ENCODE measurements around the gene SCN1A. TPM values are rescaled to one million over a fixed set of nuclear protein-coding genes. Genes with fewer than 3 reads are reported as not detected.

Gene SCN1A
- total RNA-seq, 1 experiment from 2014 or later = 1.6 TPM

DNA sequence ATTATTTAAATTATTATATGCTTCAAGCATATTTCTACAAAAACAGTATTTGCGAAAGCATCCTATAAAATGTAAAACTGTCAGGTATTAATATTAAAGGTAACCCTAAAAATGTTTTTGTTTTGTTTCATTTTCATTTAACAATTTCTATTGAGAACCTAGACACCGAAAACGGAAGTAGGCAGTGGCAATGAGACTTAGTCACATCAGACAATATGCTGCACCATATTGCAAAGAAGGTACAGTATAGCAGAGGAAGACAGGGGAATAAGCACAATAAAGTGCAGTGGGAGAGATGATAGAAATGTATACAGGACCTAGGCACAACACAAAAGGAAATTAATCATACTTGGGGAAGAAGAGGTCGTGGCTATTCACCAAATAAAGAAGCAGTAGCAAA, 12.2 kb downstream of the SCN1A start:
- Mint-ChIP-seq H3K4me1 (no peaks in the 10 kb centered on the region), H3K9me3 (peaks cover 11% of the 10 kb centered on the region), H3K27ac (no peak overlapping the region), H3K36me3 (peaks cover 3% of the 10 kb centered on the region; the same call in 1 of the 2 replicates), H3K27me3 (ENCODE audit: low read depth) (no peaks in the 10 kb centered on the region), H3K4me3 (no peak overlapping the region)
- ChIA-PET CTCF (no interaction called here), POLR2A (no interaction called here)
- DNase-seq (ENCODE audit: low spot score) (no peak), ATAC-seq (no peak)
- TF ChIP-seq, protein P1, sequence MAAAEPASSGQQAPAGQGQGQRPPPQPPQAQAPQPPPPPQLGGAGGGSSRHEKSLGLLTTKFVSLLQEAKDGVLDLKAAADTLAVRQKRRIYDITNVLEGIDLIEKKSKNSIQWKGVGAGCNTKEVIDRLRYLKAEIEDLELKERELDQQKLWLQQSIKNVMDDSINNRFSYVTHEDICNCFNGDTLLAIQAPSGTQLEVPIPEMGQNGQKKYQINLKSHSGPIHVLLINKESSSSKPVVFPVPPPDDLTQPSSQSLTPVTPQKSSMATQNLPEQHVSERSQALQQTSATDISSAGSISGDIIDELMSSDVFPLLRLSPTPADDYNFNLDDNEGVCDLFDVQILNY (CRISPR knock-in tag; IDR thresholded peaks at IDR 0.05) = no peak
- TF ChIP-seq, protein P2, sequence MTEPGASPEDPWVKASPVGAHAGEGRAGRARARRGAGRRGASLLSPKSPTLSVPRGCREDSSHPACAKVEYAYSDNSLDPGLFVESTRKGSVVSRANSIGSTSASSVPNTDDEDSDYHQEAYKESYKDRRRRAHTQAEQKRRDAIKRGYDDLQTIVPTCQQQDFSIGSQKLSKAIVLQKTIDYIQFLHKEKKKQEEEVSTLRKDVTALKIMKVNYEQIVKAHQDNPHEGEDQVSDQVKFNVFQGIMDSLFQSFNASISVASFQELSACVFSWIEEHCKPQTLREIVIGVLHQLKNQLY (CRISPR knock-in tag; IDR thresholded peaks at IDR 0.05) = no peak
- no peak for TF ChIP-seq KAT7 (CRISPR knock-in tag; IDR thresholded peaks at IDR 0.05; ENCODE audit: borderline replicate concordance)
- TF ChIP-seq, protein P3, sequence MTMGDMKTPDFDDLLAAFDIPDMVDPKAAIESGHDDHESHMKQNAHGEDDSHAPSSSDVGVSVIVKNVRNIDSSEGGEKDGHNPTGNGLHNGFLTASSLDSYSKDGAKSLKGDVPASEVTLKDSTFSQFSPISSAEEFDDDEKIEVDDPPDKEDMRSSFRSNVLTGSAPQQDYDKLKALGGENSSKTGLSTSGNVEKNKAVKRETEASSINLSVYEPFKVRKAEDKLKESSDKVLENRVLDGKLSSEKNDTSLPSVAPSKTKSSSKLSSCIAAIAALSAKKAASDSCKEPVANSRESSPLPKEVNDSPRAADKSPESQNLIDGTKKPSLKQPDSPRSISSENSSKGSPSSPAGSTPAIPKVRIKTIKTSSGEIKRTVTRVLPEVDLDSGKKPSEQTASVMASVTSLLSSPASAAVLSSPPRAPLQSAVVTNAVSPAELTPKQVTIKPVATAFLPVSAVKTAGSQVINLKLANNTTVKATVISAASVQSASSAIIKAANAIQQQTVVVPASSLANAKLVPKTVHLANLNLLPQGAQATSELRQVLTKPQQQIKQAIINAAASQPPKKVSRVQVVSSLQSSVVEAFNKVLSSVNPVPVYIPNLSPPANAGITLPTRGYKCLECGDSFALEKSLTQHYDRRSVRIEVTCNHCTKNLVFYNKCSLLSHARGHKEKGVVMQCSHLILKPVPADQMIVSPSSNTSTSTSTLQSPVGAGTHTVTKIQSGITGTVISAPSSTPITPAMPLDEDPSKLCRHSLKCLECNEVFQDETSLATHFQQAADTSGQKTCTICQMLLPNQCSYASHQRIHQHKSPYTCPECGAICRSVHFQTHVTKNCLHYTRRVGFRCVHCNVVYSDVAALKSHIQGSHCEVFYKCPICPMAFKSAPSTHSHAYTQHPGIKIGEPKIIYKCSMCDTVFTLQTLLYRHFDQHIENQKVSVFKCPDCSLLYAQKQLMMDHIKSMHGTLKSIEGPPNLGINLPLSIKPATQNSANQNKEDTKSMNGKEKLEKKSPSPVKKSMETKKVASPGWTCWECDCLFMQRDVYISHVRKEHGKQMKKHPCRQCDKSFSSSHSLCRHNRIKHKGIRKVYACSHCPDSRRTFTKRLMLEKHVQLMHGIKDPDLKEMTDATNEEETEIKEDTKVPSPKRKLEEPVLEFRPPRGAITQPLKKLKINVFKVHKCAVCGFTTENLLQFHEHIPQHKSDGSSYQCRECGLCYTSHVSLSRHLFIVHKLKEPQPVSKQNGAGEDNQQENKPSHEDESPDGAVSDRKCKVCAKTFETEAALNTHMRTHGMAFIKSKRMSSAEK (CRISPR knock-in tag; IDR thresholded peaks at IDR 0.05; ENCODE audit: borderline replicate concordance) = no peak
- TF ChIP-seq, protein P4, sequence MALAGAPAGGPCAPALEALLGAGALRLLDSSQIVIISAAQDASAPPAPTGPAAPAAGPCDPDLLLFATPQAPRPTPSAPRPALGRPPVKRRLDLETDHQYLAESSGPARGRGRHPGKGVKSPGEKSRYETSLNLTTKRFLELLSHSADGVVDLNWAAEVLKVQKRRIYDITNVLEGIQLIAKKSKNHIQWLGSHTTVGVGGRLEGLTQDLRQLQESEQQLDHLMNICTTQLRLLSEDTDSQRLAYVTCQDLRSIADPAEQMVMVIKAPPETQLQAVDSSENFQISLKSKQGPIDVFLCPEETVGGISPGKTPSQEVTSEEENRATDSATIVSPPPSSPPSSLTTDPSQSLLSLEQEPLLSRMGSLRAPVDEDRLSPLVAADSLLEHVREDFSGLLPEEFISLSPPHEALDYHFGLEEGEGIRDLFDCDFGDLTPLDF (CRISPR knock-in tag; IDR thresholded peaks at IDR 0.05) = no peak
- TF ChIP-seq, protein P5, sequence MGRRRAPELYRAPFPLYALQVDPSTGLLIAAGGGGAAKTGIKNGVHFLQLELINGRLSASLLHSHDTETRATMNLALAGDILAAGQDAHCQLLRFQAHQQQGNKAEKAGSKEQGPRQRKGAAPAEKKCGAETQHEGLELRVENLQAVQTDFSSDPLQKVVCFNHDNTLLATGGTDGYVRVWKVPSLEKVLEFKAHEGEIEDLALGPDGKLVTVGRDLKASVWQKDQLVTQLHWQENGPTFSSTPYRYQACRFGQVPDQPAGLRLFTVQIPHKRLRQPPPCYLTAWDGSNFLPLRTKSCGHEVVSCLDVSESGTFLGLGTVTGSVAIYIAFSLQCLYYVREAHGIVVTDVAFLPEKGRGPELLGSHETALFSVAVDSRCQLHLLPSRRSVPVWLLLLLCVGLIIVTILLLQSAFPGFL (CRISPR knock-in tag; IDR thresholded peaks at IDR 0.05; ENCODE audit: borderline replicate concordance) = no peak
- no peak for TF ChIP-seq CBFB (CRISPR knock-in tag; IDR thresholded peaks at IDR 0.05; ENCODE audit: low read depth)
- TF ChIP-seq, protein P6, sequence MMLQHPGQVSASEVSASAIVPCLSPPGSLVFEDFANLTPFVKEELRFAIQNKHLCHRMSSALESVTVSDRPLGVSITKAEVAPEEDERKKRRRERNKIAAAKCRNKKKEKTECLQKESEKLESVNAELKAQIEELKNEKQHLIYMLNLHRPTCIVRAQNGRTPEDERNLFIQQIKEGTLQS (CRISPR knock-in tag; conservative IDR thresholded peaks at IDR 0.05) = no peak
- no peak for TF ChIP-seq TP53 (CRISPR knock-in tag; IDR thresholded peaks at IDR 0.05)
- no peak for TF ChIP-seq ZNF317 (CRISPR knock-in tag; IDR thresholded peaks at IDR 0.05; ENCODE audit: borderline replicate concordance, low read depth)
- TF ChIP-seq, protein P7, sequence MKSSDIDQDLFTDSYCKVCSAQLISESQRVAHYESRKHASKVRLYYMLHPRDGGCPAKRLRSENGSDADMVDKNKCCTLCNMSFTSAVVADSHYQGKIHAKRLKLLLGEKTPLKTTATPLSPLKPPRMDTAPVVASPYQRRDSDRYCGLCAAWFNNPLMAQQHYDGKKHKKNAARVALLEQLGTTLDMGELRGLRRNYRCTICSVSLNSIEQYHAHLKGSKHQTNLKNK (CRISPR knock-in tag; IDR thresholded peaks at IDR 0.05) = no peak
- TF ChIP-seq, protein P8, sequence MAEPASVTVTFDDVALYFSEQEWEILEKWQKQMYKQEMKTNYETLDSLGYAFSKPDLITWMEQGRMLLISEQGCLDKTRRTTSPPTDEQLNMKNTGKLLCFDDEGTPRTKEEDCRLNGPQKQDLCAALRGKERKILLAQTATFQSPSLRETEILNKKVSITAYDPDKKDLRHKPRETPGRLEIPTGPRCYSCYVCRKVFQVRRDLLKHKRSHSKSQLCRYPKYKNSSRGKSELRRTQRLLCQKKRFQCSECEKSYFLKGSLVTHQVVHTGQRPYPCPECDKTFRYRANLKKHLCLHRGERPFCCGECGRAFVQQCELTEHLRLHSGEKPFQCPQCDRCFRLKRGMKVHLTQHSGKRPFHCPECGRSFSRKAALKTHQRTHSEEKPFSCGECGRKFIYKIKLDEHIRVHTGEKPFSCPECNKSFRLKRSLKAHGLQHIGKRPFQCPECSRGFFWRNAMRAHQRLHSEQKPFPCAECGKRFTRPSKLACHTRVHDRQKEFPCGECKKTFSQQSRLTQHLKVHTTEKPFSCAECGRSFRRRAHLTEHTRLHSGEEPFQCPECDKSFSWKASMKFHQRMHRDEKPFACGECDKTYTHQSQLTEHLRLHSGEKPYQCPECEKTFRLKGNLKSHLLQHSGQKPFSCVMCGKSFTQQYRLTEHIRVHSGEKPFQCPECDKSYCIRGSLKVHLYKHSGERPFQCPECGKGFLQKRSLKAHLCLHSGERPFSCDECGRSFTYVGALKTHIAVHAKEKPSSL (CRISPR knock-in tag; conservative IDR thresholded peaks at IDR 0.05) = no peak

DNA sequence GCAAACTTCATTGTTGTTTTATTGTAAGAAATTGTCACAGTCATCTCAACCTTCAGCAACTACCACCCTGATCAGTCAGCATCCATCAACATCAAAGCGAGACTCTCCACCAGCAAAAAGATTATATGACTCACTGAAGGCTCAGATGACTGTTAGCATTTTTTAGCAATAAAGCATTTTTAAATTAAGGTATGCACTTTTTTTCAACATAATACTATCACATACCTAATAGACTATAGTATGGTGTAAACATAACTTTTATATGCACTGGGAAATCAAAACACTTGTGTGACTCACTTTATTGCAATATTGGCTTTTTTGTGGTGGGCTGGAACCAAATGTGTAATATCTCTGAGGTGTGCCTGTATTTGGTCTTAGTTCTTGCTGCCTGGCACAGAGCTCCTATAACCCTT, 15.6 kb downstream of the SCN1A start:
- no peak for DNase-seq (ENCODE audit: low spot score)
- no peak for ATAC-seq
- Mint-ChIP-seq H3K36me3 (peaks cover 3% of the 10 kb centered on the region; the same call in 1 of the 2 replicates), H3K9me3 (peaks cover 15% of the 10 kb centered on the region), H3K4me3 (no peak overlapping the region), H3K27me3 (ENCODE audit: low read depth) (no peaks in the 10 kb centered on the region), H3K4me1 (no peaks in the 10 kb centered on the region), H3K27ac (no peak overlapping the region)
- POLR2A ChIA-PET = no interaction called here
- CTCF ChIA-PET = interaction anchor here (0.7 to 1.6 kb wide), 3 partner anchors 16 to 159 kb away, joined by 3 to 9 read pairs (median 4); partner anchors contain the start of genes SCN1A and TTC21B
- TF ChIP-seq TP53 (CRISPR knock-in tag; IDR thresholded peaks at IDR 0.05) = no peak
- TF ChIP-seq NR3C1 (CRISPR knock-in tag; conservative IDR thresholded peaks at IDR 0.05; ENCODE audit: low read depth) = no peak
- TF ChIP-seq RELA (CRISPR knock-in tag; IDR thresholded peaks at IDR 0.05; ENCODE audit: borderline replicate concordance) = no peak
- TF ChIP-seq NR2C2 (CRISPR knock-in tag; IDR thresholded peaks at IDR 0.05) = no peak
- no peak for TF ChIP-seq RORB (CRISPR knock-in tag; IDR thresholded peaks at IDR 0.05)
- TF ChIP-seq, protein P3 (CRISPR knock-in tag; IDR thresholded peaks at IDR 0.05; ENCODE audit: borderline replicate concordance) = no peak
- TF ChIP-seq ZBTB21 (CRISPR knock-in tag; IDR thresholded peaks at IDR 0.05; ENCODE audit: borderline replicate concordance) = no peak
- TF ChIP-seq ZNF423 (CRISPR knock-in tag; IDR thresholded peaks at IDR 0.05) = no peak

Measured in WTC11 (cell line).